Aorta (tissue), 5 donors: ENCODE measurements around the gene CRYBG3. TPM values are rescaled to one million over a fixed set of nuclear protein-coding genes. Genes with fewer than 3 reads are reported as not detected.
A peak's percentile ranks its signal among the peaks of the same experiment; 100 is the strongest.

ENCODE experiments used
- ATAC-seq: fragments of 200-7000 bp; cut with Tn5 transposase; one replicate; pipeline ENCODE4 v1.9.1; 2022; ENCODE audit warnings: moderate library complexity; ENCODE audit not compliant: low FRiP score
- DNase-seq, 2 donors: peaks; one replicate each; pipeline ENCODE4 v3.0.0-alpha.2; 2020
- H3K27ac ChIP-seq, 2 donors: one replicate each; pipeline ENCODE4 v1.5.1; 2013; ENCODE audit warnings: low read length in 2 of 2, mild to moderate bottlenecking in 2 of 2, moderate library complexity in 2 of 2, control low read depth in 1 of 2, inconsistent platforms in 1 of 2, low read depth in 1 of 2
- H3K27me3 ChIP-seq, 2 donors: one replicate each; pipeline ENCODE4 v1.6.1; 2013; ENCODE audit warnings: control low read depth in 1 of 2, low read length in 1 of 2, mild to moderate bottlenecking in 1 of 2, moderate library complexity in 1 of 2; ENCODE audit not compliant: insufficient read depth in 2 of 2, control insufficient read depth in 1 of 2
- H3K36me3 ChIP-seq, 2 donors: one replicate each; pipeline ENCODE4 v1.6.1; 2013; ENCODE audit warnings: control low read depth in 1 of 2, low read length in 1 of 2, mild to moderate bottlenecking in 1 of 2; ENCODE audit not compliant: insufficient read depth in 2 of 2, control insufficient read depth in 1 of 2
- H3K4me1 ChIP-seq, 2 donors: one replicate each; pipeline ENCODE4 v1.6.1; 2013; ENCODE audit warnings: low read length in 2 of 2, control low read depth in 1 of 2, mild to moderate bottlenecking in 1 of 2, moderate library complexity in 1 of 2; ENCODE audit not compliant: insufficient read depth in 2 of 2, control insufficient read depth in 1 of 2
- H3K4me3 ChIP-seq, 2 donors: one replicate each; pipeline ENCODE4 v1.5.1; 2013; ENCODE audit warnings: low read length in 2 of 2, control low read depth in 1 of 2, mild to moderate bottlenecking in 1 of 2
- H3K9me3 ChIP-seq: one replicate; pipeline ENCODE4 v1.6.1; 2013; ENCODE audit warnings: mild to moderate bottlenecking, low read length; ENCODE audit not compliant: control insufficient read depth
- WGBS, 2 donors: extraction: QIAGEN DNeasy Blood & Tissue Kit; methylation state at CpG; one replicate each; pipeline ENCODE4 v1.1.7; 2013; 5-methylcytosine and 5-hydroxymethylcytosine counted together
- intact Hi-C, 2 donors: fragments of 100-400 bp; cut with DNase I; formaldehyde crosslinking; loops; one replicate each; pipeline versions ENCODE4 v1.14.2 to v1.15.0; 2022
- polyA plus RNA-seq, 2 donors: library from polyadenylated mRNA; stranded (reverse); fragments of 200-250 nt; gene quantifications; one replicate each; pipeline ENCODE4 v1.2.3, GENCODE V29; 2013
- total RNA-seq, 2 donors: library from RNA; stranded (reverse); fragmentation: NEBNext Ultra II Directional; extraction: Animal tissue kit (Norgen Biotek cat#: 25700); gene quantifications; one replicate each; pipeline ENCODE4 v1.2.1, GENCODE V29; 2021
- donor health status: healthy with polysubstance abuse.
- donor health status: Bipolar disorder and iron deficiency.
- donor health status: DM: no; HTN: no; CAD: no.
- donor health status: DM: no; HTN: no; CAD: no.
- donor health status: DM: yes; HTN: yes; CAD: no.

CRYBG3 gene
- total and polyA plus RNA-seq, 4 donors = 1.5 to 39.1 (median 13.5) TPM

GRCh38 chr3:97952280-97952679 lies 130.5 kb downstream of the CRYBG3 start:
- WGBS, 2 donors = 88 to 95% methylated on average over 3 of the region's 3 CpGs
- ATAC-seq = no peak
- Histone ChIP-seq H3K36me3 (peaks cover 5 to 9% of the 10 kb centered on the region in 2 donors), H3K9me3 (no peaks in the 10 kb centered on the region), H3K27me3 (no peaks in the 10 kb centered on the region), H3K27ac (no peak overlapping the region), H3K4me3 (no peak overlapping the region), H3K4me1 (no peaks in the 10 kb centered on the region)
- DNase-seq = peak; percentile 58 to 82
- intact Hi-C loops = no loop called here

GRCh38 chr3:97952872-97953271 lies 131.1 kb downstream of the CRYBG3 start:
- Histone ChIP-seq H3K27me3 (no peaks in the 10 kb centered on the region), H3K9me3 (no peaks in the 10 kb centered on the region), H3K36me3 (peaks cover 4 to 11% of the 10 kb centered on the region in 2 donors), H3K4me1 (no peaks in the 10 kb centered on the region), H3K27ac (no peak overlapping the region), H3K4me3 (no peak overlapping the region)
- 94 to 100% methylated on average over 1 of the region's 1 CpG for WGBS, 2 donors
- DNase-seq = no peak
- ATAC-seq = no peak
- intact Hi-C loops = no loop called here

GRCh38 chr3:97954228-97954827 lies 132.5 kb downstream of the CRYBG3 start:
- H3K9me3 ChIP-seq = no peaks in the 10 kb centered on the region
- WGBS, 2 donors = 72 to 81% methylated on average over 9 of the region's 9 CpGs
- no peak for ATAC-seq
- no peaks in the 10 kb centered on the region for H3K4me1 ChIP-seq
- DNase-seq = no peak
- no peaks in the 10 kb centered on the region for H3K27me3 ChIP-seq
- intact Hi-C loops = no loop called here
- no peak overlapping the region for H3K4me3 ChIP-seq
- peaks cover 4 to 6% of the 10 kb centered on the region in 2 donors for H3K36me3 ChIP-seq
- no peak overlapping the region for H3K27ac ChIP-seq

- Histone ChIP-seq H3K27me3 (no peaks in the 10 kb centered on the region), H3K36me3 (peaks cover 4% of the 10 kb centered on the region in 2 donors), H3K4me1 (no peaks in the 10 kb centered on the region), H3K4me3 (no peak overlapping the region), H3K27ac (no peak overlapping the region), H3K9me3 (no peaks in the 10 kb centered on the region)
- WGBS, 2 donors = 70 to 84% methylated on average over 3 of the region's 3 CpGs
- intact Hi-C loops = no loop called here
- no peak for ATAC-seq
- no peak for DNase-seq
Measured at GRCh38 chr3:97956051-97956450, 134.2 kb downstream of the CRYBG3 start.

- ATAC-seq = no peak
- H3K36me3 ChIP-seq = peaks cover 0 to 2% of the 10 kb centered on the region in 2 donors
- 82 to 87% methylated on average over 8 of the region's 8 CpGs for WGBS, 2 donors
Measured at GRCh38 chr3:97957617-97958311, 136.0 kb downstream of the CRYBG3 start.

GRCh38 chr3:97958396-97958795 lies 136.6 kb downstream of the CRYBG3 start:
- H3K4me1 ChIP-seq = no peaks in the 10 kb centered on the region
- 65 to 73% methylated on average over 2 of the region's 2 CpGs for WGBS, 2 donors
- no peak for ATAC-seq
- no peak overlapping the region for H3K27ac ChIP-seq
- DNase-seq = no peak
- H3K36me3 ChIP-seq = peaks cover 0 to 2% of the 10 kb centered on the region in 2 donors
- no peaks in the 10 kb centered on the region for H3K9me3 ChIP-seq
- intact Hi-C loops = no loop called here
- no peak overlapping the region for H3K4me3 ChIP-seq
- no peaks in the 10 kb centered on the region for H3K27me3 ChIP-seq

More at GRCh38 chr3:97957617-97958311, 136.0 kb downstream of the CRYBG3 start:
- intact Hi-C loops = no loop called here
- no peak for DNase-seq
- Histone ChIP-seq H3K27ac (peak overlapping the region in 1 of 2 donors; percentile 7), H3K27me3 (no peaks in the 10 kb centered on the region), H3K4me1 (no peaks in the 10 kb centered on the region), H3K4me3 (no peak overlapping the region), H3K9me3 (no peaks in the 10 kb centered on the region)

- intact Hi-C loops = no loop called here
- H3K4me1 ChIP-seq = no peaks in the 10 kb centered on the region
- H3K27ac ChIP-seq = no peak overlapping the region
- ATAC-seq = no peak
- no peaks in the 10 kb centered on the region for H3K27me3 ChIP-seq
- H3K9me3 ChIP-seq = no peaks in the 10 kb centered on the region
- no peak for DNase-seq
- peaks cover 0 to 2% of the 10 kb centered on the region in 2 donors for H3K36me3 ChIP-seq
- no peak overlapping the region for H3K4me3 ChIP-seq
- WGBS, 2 donors = 94 to 96% methylated on average over 9 of the region's 9 CpGs
Measured at GRCh38 chr3:97958796-97959195, 137.0 kb downstream of the CRYBG3 start.

- ATAC-seq = no peak
Measured at GRCh38 chr3:97959872-97960271, 138.1 kb downstream of the CRYBG3 start.

GRCh38 chr3:97960551-97960950 lies 138.7 kb downstream of the CRYBG3 start:
- H3K36me3 ChIP-seq = peaks cover 0 to 2% of the 10 kb centered on the region in 2 donors
- no peak for DNase-seq

More at GRCh38 chr3:97959872-97960271, 138.1 kb downstream of the CRYBG3 start:
- DNase-seq = no peak
- Histone ChIP-seq H3K27ac (no peak overlapping the region), H3K4me1 (no peaks in the 10 kb centered on the region), H3K36me3 (peaks cover 0 to 2% of the 10 kb centered on the region in 2 donors), H3K27me3 (no peaks in the 10 kb centered on the region), H3K4me3 (no peak overlapping the region), H3K9me3 (no peaks in the 10 kb centered on the region)
- intact Hi-C loops = no loop called here
- 96% methylated on average over 5 of the region's 5 CpGs for WGBS, 2 donors

More at GRCh38 chr3:97960551-97960950, 138.7 kb downstream of the CRYBG3 start:
- 74 to 77% methylated on average over 5 of the region's 5 CpGs for WGBS, 2 donors
- ATAC-seq = no peak
- Histone ChIP-seq H3K4me3 (no peak overlapping the region), H3K9me3 (no peaks in the 10 kb centered on the region), H3K27ac (no peak overlapping the region), H3K27me3 (no peaks in the 10 kb centered on the region), H3K4me1 (no peaks in the 10 kb centered on the region)
- intact Hi-C loops = no loop called here
